NCI-H82 treated with DMSO at 0.1 percent for 48 hours (cell line): Measurements from ENCODE around the gene GNPTAB.

Experiments used
- DNase-seq: peaks from one replicate; lab custom pipeline; 2025; ENCODE audit not compliant: unreplicated experiment; lab: John Stamatoyannopoulos, UW

The GNPTAB gene

GRCh38 chr12:101697930-101698799, 132.6 kb downstream of the GNPTAB start:
- DNase-seq: no peak

DNA sequence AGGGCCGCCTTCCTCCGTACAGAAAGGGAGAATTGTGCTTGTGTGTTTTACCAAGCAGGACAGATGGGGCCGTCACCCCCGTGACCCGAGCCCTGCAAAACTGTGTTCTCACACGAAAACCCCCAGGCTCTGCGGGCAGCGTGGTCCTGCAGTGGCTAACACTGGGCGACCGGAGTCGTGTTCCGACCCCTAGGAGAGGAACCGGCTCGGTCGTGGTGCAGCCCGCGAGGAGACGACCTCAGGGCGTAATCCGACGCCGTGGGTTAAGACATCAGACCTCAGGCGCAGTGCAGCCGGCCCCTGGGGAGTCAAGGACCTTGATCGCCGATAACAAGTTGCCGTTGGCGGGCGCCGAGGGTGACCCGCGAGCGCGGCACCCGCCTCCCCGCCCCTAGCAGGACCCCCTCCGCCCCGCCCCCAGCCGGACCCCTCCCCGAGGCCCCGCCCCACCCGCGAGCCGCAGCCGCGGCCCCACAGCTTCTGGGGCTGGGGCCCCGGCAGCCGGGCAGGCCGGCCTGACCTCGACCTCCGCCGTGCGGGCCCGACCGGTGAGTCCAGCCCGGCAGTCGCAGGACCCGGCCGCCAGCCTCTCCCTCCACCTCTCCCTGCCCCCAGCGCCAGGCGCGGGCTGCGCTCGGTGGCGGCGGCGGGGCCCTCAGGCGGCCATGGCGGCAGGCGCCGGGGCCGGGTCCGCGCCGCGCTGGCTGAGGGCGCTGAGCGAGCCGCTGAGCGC, 133.4 kb downstream of the GNPTAB start, which contains the start of gene CHPT1:
TSS of gene CHPT1 (plus strand) at position 444 of the 733 bp plus-strand sequence. CDS start at position 666, 222 bp downstream.
- peak; percentile 50 for DNase-seq

- DNase-seq: peak; percentile 41
Measured at GRCh38 chr12:101696251-101697196, 134.2 kb downstream of the GNPTAB start.

- no peak for DNase-seq
Measured at GRCh38 chr12:101695706-101696105, 135.1 kb downstream of the GNPTAB start.
